ENCODE data around the gene DCN.
"Not testable (repeated sequence)": the region's sequence is repeated elsewhere in the genome, so short reads cannot be mapped to it uniquely, and the experiment has no call there.

The DCN gene

DNA sequence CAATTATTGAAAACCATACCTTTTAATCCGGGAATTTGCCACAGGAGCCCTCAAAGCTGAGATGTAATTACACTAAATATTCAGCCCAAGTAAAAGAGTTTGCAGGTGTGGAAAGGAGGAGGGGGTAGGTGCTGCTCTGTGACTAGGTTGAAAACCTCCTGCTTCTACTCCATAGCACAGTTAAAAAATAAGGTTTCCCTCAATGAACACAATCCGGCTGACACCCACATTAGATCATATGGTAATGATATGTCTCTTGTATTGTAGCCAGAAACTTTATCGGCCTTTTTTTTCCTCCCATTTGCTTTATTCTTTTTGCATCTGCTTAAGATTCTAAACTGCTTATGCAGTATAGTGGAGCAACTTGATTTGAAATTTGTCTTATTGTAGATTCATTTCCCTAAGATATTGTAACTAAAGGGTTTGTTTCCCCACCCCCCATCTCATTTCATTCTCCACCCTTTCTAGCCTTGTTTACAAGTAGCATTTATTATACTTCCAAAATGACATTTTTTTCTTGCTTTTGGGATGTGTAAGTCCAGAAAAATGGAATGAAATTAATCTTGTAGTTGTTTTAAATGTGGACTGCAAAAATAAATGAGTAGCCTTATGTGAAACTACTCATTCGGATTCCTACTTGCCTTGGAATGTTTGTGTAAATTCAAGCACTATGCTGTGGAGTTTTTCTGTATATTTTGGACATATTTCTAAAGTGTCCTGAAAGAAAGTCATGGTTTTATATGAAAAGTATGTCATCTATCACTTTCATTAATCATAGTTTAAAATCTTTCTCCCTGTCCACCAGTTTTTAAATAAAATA, at the start of gene DCN:
DCN (minus strand) TSS at position 182 of the 820 bp plus-strand sequence. CDS start 4,265 bp downstream, outside the sequence.
- no peak for DNase-seq (ENCODE audit: low spot score)

GRCh38 chr12:91230841-91231240, 48.2 kb upstream of the DCN start:
- no peak for DNase-seq (ENCODE audit: low spot score)

GRCh38 chr12:91226951-91227350, 44.3 kb upstream of the DCN start:
- no peak for DNase-seq (ENCODE audit: low spot score)

DNA sequence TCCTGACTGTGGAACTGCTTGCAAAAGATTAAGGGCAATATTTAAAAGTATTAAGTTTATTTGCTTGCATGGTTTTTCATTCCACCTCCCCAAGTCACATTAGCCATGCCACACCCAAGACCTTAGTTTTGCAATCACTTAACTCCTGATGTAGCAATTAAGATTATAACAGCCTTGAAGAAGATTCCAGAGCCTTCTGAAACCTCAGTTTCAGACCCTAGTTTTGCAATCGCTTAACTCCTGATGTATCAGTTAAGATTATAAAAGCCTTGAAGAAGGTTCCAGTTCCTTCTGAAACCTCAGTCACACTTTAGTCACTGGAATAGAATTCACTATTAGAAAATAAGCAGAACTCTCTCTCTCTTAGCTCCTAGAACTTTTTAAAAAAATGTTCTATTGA, 42.7 kb upstream of the DCN start:
- no peak for DNase-seq (ENCODE audit: low spot score)

- DNase-seq (ENCODE audit: low spot score), result no peak
Observed at GRCh38 chr12:91224401-91224800, 41.8 kb upstream of the DCN start.

- no peak for DNase-seq (ENCODE audit: low spot score)
Observed at GRCh38 chr12:91222746-91223145, 40.1 kb upstream of the DCN start.

DNA sequence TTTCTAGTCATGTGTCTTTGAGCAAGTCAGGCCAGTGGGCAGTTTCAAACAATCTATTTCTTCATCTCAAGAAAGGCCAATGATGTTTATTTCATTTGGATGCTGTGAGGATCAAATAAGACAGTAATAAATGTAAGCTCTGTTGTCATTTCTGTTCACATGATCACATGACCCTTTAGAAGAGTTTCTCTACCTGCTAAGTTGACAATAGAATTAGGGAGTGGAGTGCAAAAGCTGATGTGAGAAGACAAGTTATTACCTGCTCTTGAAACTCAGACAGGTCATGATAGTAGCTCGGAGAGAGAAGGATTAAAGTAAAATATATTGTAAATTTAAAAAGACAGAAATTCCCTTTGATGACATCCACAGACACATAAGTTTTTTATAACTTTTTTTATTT, 37.3 kb upstream of the DCN start:
- no peak for DNase-seq (ENCODE audit: low spot score)

DNA sequence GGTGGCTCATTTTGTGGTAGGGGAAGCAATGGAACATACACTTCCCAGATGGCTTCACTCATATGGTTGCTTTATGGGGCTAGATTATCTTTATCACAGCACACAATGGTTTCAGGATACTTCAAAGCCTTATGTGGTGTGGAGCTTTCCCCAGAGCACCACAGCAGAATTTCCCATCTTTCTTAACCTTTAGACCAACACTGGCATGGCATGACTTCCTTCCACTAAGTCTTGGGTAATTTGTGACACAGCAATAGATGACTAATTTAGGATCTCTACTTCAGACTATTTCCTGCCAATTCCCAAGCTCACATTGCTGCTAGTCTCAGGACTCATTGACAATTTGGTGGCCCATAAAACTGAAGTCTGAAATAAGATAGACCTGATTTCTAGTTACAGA, 36.9 kb upstream of the DCN start:
- DNase-seq (ENCODE audit: low spot score), result peak; percentile 8

- DNase-seq (ENCODE audit: low spot score), result no peak
Observed at GRCh38 chr12:91216871-91217270, 34.3 kb upstream of the DCN start.

DNA sequence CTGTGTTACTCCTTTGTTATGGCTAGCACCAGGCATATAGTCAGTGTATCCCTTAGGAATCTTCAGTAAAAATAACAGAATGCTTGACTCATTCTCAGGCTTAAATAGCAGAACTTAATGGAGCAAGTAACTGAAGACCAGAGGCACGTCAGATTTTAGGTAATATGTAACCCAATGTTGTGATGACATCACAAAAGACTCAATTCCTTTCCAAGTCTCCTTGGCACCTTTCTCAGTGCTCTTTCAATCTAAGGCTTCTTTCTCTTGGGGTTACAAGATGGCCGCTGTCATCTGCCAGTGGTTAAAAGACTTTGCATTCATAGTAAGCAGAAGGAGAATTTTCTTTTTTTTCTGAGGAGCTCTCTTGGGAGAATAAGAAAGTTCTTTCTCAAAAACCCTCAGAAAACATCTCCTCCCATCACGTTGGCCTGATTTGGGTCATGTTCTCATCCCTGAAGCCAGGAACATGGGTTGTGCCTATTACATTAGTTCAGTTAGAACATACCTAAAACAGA, 33.4 kb upstream of the DCN start:
- DNase-seq (ENCODE audit: low spot score), result no peak

GRCh38 chr12:91211866-91212265, 29.2 kb upstream of the DCN start:
- DNase-seq (ENCODE audit: low spot score), result no peak

- no peak for DNase-seq (ENCODE audit: low spot score)
Observed at GRCh38 chr12:91210618-91211017, 28.0 kb upstream of the DCN start.

GRCh38 chr12:91210144-91210543, 27.5 kb upstream of the DCN start:
- no peak for DNase-seq (ENCODE audit: low spot score)

- not testable (repeated sequence) for DNase-seq (ENCODE audit: low spot score)
Observed at GRCh38 chr12:91207301-91207700, 24.7 kb upstream of the DCN start.

- no peak for DNase-seq (ENCODE audit: low spot score)
Observed at GRCh38 chr12:91205811-91206210, 23.2 kb upstream of the DCN start.

GRCh38 chr12:91204421-91204820, 21.8 kb upstream of the DCN start:
- DNase-seq (ENCODE audit: low spot score), result no peak

DNA sequence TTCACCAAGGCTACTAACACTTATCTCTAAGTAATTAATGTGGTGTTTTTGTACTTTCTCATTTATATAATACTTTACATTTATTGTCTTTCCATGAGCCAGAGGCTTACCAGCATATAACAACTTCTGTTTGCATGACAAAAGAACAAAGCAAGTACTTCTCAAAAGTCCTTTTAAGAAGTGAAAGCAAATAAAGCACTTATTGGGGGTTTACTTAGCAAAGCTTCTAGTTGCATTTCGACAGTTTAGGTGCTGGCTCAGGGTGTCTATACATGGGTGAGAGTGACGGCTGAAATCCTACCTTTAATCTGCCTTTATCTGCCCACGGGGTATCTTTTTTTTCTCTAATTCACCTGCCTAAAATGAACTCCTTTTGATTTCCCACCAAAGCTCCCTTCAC, 21.0 kb upstream of the DCN start:
- no peak for DNase-seq (ENCODE audit: low spot score)

GRCh38 chr12:91202390-91202789, 19.8 kb upstream of the DCN start:
- DNase-seq (ENCODE audit: low spot score), result no peak

DNA sequence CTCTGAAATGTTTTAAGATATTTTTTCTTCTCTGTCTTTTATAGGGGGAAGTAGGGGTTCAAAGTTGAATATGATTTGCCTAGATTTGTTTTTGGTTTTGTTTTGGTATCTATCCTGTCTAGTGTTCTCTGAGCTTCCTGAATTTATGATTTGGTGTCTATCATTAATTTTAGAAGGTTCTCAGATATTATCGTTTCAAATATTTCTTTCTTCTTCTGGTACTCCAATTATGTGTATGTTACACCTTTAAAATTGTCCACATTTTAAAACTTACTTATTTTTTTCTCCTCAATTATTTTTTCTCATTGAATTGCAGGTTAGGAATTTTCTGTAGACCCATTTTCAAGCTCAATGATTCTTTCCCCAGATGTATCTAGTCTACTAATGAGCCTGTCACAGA, 13.8 kb upstream of the DCN start:
- DNase-seq (ENCODE audit: low spot score), result no peak

- no peak for DNase-seq (ENCODE audit: low spot score)
Observed at GRCh38 chr12:91194500-91194899, 11.9 kb upstream of the DCN start.

GRCh38 chr12:91191513-91192111, 9.0 kb upstream of the DCN start:
- DNase-seq (ENCODE audit: low spot score), result no peak

- no peak for DNase-seq (ENCODE audit: low spot score)
Observed at GRCh38 chr12:91189516-91189915, 6.9 kb upstream of the DCN start.

DNA sequence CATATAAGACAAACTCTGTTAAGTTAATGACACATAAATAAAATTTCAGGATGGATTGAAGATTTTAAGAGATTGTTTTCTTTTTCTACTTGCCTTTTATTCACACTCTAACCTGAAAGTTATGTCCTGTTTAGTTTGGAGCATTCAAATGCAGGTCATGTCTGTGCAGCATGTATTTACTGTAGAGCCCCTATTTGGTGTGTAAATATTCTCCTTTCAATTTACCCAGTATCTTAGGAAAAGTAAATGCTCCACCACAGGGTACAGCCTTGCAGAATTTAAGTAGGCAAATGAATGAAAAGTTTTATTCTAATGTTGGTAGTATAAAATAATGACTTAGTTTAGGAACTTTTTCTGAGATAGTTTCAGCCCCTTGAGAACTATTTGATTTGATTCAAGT, 6.2 kb upstream of the DCN start:
- no peak for DNase-seq (ENCODE audit: low spot score)

DNA sequence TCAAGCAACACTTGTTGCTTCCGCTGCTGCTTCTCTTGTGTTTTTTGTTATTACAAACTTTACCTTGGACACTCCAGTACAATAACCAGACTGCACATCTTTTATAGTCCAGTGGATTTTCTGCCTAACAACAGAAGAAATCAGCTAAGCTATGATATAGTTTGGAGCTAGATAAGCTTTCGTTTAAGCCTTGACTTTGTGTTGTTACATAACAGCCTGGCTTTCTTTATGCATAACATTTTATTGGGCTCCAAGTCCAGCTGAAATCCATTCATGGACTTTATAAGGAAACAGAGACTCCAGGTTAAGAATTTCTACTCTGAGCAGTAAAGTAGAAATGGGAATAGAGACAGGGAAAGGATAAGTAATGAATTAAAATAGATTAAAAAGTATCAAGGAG, 3.5 kb upstream of the DCN start:
- no peak for DNase-seq (ENCODE audit: low spot score)

Measured in kidney capillary endothelial cell (primary cell).